ENCODE data around the gene TEX14.

TEX14 gene

GRCh38 chr17:58517928-58518609 lies 173.8 kb downstream of the TEX14 start:
- DNase-seq: peak; percentile 97

- DNase-seq: no peak
Measured at GRCh38 chr17:58517378-58517927, 174.4 kb downstream of the TEX14 start.

DNA sequence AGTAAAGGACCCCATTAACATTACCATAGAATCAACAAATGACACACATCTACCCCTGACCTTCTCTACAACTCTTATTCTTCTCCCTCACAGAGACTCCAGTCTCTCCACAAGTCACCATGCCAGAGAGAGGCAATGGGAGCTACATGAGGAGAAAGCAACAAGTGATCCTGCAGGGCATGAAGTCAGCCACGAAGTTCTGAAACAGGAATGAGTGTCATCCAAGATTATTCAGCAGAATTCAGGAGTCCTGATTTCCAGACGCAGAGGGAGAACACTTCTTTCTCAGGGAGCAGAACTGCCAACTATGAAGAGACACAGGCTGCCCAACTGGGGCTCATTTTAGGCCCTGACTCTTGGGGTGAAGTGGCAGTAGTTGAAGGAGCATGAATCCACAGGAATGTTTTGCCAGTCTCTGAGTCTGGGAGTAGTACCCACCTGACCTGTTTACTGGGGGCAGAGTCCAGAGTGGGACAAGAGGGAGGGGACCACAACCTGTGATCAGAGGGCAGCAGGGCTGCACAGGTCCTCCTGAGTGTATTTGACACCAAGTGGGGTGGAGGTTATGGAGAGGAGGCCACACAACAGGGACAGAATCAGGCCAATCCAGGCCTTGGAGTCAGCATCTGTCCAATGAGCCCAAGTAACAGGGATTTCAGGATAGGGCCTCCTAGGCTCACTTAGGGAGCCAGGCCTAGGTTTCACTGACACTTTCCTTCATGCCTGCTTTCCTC lies 175.0 kb downstream of the TEX14 start:
- no peak for DNase-seq

DNA sequence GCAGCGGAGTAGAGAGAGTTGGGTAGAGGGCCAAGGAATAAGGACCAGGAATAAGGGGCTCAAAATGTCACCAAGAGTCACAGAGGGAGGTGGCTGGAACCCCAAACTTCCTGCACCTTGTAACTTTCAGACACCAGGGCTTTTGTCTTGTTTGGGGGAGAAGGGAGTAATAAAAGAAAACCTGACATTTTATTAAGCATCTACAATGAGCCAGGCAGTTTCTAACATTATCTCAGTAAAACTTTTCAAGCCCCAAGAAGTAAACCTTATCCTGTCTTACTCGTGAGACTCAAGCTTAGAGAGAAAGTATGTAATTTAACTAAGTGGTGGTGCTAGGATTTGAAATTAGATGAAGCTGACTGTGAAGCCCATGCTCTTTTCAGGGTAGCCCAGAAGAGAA lies 176.6 kb downstream of the TEX14 start:
- no peak for DNase-seq

DNA sequence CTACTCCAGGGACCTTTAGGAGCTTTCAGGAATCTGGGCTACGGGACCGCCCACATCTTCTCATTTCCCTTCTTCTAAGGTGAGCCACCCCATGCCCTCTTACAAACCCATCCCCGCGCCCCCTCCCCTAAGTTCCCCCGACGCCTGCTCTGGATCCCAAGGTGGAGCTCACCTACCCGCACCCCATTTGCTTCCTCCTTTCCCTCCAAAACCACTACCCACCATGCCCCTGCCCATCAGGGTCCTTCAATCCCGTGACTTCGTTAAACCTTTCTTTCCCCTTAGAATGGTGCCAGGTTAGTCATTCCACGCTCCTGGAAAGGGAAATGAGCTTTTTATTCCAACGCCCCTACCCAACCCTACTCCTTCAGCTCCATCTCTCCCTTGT lies 177.1 kb downstream of the TEX14 start:
- no peak for DNase-seq

DNA sequence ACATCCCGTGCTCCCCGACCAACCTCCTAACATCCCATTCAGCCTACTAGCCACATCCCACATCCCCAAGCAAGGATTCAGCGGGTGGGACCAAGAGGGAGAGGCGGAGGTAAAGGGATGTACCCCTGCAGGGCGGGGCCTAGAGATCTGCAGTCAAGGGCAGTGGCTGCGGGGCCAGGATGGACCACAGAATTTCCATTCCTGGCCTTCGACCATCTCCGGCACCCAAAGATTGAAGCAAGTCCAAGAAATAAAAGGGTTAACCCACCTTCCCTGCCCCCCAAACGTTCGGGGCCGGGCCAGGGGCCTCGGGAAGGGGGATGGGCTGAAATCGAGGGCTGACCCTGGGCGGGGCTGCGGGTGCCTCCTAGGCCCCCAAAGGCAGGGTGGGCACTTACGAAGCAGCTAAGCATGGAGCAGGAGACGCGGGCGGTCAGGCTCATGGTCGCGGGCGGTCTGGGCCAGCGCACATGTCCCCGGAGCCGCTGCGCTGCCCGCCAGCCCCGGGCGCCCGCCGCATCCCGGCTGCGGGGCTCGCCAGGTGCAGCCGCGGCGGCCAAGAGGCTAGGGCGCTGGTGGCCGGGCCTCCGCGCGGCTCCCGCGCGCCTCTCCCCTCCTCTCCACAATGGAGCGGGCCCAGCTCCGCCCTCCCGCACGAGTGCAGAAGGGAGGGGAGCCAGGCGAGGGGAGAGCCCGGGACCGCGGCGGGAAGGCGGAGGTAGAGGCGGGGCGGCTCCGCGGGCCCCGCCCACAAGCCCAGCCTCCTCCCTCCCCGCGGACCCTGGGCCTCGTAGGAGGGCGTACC lies 177.7 kb downstream of the TEX14 start, which contains the start of gene MTMR4:
Gene MTMR4, minus strand, starts transcription at position 674 of the 805 bp plus-strand sequence. Its CDS starts 231 bp downstream, at position 443.
- no peak for DNase-seq

- DNase-seq: no peak
Measured at GRCh38 chr17:58513267-58513964, 178.4 kb downstream of the TEX14 start.

GRCh38 chr17:58510075-58510474 lies 181.8 kb downstream of the TEX14 start:
- DNase-seq: no peak

DNA sequence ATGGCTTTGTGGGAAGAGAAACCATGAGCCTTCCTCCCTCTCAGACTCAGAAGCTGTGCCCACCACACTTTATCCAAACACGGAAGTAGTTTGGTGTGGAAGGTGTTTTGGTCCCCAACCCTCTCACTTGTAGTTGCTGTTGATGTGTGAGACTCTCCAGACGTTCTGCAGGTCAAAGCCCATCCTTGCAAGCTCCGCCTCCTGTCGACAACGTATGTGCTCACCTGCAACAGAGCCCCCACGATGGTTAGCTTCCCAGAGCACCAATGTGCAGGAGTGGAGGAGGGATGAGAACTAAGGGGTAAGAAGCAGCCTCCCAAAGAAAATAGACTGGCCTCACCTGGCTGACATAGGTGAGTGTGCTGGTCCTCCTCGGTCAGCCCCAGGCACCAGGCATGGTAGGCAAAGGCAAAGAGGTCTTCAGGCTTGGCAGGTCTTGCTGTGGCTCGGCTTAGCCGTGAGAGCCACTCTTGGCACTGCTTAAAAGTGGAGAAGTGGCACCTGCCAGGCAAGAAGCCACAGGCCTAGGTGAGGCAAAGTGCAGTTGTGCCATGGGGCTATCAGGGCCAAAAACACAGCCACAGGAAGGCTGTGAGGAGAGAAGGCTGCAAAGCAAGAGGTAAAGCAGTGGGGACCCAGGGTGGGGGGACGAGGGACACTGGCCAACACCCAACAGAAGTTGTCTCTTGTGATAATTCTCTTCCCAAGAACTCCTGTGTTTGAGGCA lies 183.3 kb downstream of the TEX14 start:
- no peak for DNase-seq

DNA sequence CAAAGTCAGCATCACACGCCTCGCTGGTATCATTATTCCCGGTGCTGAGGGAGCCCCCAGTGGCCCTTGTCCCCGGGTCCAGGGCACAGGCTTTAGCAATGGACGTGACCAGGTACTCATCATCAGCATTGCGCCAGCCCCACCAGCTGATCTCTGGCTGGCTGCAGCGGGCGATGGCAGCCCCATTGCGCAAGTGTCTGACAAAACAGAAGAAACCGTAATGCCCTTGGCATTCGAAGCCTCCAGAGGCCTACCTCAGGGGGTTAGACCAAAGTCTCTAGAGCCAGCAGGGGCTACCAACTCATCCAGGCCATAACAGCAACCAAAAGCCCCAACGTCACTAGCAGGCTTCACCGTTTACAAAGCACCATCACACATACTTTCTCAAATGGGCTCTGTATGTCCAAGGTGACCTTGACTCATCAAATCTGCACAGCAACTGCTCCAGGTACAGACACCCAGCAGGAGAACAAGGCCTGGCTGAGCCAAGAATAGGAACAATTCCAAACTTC lies 184.7 kb downstream of the TEX14 start:
- DNase-seq: no peak

Data from GOT3 (cell line).